Stimulated activated CD8-positive, alpha-beta memory T cell treated with anti-CD3 and anti-CD28 coated beads, Interleukin-4, amount 100 ng/mL, for 1 hour (primary cell): ENCODE data around the gene PPP2R5E.
"Not testable (repeated sequence)": the region's sequence is repeated elsewhere in the genome, so short reads cannot be mapped to it uniquely, and the experiment has no call there.

Experiments
- DNase-seq, 2 donors: peaks; one replicate each; pipeline ENCODE4 v3.0.0-alpha.2; 2020; ENCODE audit warnings: low read depth in 2 of 2, low spot score in 1 of 2

PPP2R5E gene

DNA sequence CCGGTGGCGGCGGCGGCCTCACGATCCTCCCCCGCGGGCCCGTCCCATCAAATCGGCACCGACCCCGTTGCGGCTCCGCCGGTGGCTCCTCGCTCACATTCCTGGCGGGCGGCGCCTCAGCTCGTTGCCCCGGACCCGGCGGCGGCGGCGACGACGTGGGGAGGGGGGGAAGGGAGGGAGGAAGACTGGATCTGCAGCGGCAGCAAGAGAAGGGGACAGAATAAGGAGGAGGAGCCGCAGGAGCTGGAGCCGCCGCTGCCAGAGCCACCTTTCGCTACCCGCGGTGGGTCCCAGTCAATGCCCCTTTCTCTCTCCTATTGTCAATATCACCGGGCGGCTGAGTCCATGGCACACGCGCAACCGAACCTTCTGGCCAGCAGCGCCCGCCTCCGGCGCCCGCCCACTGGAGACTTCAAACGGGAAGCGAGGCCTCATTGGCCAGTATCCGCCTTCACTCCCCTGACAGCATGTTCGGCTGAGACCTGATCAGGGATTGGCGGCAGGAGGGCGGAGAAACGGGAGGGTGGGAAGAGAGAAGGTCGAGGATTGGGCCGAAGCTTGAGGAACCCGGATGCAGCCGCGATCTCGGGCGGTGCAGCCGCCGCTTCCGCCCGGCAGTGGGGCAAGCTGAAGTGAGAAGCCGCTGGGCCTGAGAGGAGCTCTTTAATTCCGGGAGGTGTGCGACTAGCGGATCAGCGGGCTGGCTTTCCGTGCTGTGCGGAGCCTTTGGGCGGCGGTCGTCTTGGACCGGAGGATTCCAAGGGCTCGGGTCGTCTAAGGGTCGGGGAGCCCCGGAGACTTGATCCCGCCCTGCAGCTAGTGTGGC, at the start of gene PPP2R5E:
Gene PPP2R5E (minus strand): TSS at position 378 of the 826 bp plus-strand sequence. CDS start 3,692 bp downstream, outside the sequence.
- DNase-seq: peak; percentile 91 to 94

DNA sequence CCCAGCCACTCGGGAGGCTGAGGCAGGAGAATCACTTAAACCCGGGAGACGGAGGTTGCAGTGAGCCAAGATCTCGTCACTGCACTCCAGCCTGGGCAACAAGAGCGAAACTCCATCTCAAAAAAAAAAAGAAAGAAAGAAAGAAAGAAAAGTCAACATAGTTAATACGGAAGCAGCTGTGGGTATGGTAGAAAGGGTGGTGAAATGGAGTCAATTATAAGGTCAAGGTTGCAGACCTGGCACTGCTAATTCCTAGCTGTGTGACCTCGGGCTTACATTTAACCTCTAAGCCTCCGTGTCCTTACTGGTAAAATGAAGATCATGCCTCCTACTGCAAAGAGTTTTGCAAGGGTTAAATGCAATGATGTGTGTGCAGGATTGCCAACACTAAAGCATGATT, 39.9 kb upstream of the PPP2R5E start:
- DNase-seq: not testable (repeated sequence)

DNA sequence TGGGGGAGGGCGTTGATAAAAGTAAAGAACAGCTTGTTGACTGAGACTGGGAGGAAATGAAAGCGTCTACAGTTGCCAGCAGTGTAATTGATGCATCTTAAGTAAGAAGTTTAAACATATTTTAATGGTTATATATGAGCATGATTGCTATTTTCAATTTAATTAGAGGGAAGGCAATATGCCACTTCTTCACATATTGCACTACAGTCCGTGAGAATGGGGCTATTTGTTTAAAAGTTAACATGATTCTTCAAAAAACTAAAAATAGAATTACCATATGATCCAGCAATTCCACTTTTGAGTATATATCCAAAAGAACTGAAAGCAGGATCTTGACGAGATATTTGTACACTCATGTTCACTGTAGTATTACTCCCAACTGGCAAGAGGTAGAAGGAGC, 38.3 kb upstream of the PPP2R5E start:
- DNase-seq: no peak

DNA sequence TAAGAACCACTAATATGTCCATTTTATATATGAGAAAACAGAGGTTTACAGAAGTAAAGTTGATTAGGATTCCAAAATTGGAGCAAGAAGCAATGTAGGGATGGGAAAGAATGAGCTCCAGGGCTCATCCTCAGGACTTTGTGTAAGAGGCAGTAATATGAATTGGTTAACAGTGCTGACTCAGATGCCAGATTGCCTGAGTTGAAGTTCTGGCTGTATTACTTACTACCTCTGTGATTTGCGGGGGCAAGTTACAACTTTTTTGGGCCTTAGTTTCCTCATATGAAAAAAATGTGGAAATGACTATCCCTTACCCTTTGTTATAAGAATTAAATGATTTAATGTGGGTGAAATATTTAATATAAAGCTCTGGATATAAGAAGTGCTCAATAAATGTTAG, 35.1 kb upstream of the PPP2R5E start:
- no peak for DNase-seq

DNA sequence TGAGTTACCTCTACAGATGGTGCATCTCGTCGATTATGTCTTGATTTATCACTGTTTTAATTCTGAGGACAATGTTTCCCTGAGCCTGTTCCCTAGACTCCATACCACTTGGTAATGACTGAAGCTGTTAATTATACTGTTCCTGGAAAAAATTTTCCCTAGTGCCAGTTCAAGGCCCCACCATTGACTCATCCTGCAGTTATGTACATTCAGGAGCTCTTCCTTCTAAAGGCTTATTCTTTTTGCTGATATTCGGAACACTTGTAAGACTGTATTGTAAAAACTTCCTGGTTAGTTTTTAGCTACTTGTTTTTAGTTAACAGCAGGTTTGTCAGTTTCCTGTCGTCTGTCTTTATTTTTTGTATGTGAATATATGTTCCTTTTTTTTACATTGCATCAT, 30.4 kb upstream of the PPP2R5E start:
- no peak for DNase-seq

DNA sequence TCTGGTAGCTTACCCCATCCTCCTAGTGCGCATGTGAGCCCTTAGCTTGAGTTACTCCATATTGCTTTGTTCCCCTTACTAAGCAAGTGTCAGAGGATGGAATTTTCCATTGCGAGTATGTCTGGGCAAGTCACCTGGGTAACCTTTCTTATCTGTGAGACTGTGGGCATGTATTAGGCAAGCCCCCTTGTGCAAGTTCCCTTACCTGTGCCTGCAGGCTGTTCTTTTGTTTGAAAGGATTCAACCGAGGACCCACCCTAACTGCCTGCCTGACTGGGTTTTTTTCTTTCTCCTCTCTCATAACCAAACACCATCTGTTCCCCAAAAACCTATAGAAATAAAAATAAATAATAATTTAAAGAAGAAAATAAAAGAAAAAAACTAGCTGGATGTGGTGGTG, 22.3 kb upstream of the PPP2R5E start:
- DNase-seq: no peak

DNA sequence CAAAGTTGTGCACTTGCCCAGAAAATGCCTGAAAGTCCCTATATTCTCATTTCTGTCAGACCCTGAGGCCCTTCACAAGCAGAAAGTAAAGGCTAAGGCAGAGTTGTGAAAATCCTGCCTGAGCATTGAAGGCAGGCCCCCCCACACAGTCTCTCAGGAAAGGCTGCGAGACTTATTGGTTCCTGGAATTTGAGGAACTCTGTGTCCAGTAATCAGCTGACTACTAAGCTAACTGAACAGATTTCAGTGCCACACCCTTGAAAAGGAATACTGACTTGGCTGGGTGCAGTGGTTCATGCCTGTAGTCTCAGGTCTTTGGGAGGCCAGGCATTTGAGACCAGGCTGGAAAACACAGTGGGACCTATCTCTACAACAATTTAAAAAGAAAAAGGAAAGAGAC, 21.1 kb upstream of the PPP2R5E start:
- no peak for DNase-seq

DNA sequence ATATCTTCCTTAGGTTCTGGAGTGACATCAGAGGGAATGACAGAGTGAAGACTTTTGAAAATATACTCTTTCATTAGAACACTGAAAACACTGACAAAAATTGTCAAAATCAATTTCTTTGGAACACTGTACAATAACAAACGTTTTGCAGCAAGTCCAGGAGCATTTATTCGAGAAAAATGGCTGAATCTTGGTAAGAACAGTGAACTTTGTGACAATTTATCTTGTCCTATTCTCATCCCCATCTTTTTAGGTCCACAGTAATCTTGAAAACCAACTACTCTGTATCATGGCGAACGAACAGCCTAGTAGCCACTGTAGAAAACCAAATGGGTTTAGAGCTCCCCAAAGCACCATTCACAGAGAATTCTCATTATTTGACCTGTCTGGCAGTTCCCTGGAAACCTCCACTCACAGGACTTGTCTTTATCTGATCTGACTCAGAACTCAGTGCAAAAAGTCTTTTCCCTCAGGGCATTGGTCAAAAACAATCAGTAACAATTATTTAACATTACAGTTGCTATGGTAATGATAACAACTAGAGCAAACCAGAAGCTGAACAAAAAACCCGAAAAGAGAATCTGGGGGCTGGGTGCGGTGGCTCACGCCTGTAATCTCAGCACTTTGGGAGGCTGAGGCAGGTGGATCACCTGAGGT, 20.3 kb upstream of the PPP2R5E start:
- no peak for DNase-seq

DNA sequence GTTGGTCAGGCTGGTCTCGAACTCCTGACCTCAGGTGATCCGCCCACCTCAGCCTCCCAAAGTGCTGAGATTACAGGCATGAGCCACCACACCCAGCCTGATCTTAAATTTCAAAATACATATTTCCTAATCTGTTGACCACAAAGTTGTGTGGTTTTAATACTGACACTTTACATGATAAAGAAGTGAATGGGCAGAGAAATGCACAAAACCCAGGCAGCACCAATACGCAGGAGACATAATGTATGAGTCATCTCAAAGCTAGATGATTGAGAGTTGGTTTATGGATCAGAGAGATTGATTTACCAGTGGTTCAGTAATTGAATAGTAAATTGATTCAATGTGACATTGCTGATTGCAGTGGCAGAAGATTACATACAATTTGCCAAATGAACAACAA, 19.2 kb upstream of the PPP2R5E start:
- no peak for DNase-seq

DNA sequence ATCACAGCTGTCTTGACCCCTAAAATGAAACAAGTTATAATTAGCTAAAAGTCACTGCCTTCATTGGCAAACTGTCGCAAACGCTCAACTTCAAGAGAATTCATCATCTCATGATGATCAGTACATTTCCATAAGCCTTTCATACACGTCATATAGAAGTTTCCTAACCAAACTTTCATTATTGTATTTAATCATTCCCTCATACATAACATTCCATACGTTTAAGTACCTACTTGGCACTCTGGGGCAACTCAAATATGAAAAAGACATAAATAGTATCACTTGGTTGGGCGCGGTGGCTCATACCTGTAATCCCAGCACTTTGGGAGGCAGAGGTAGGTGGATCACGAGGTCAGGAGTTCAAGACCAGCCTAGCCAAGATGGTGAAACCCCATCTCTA, 12.4 kb upstream of the PPP2R5E start:
- DNase-seq: no peak

DNA sequence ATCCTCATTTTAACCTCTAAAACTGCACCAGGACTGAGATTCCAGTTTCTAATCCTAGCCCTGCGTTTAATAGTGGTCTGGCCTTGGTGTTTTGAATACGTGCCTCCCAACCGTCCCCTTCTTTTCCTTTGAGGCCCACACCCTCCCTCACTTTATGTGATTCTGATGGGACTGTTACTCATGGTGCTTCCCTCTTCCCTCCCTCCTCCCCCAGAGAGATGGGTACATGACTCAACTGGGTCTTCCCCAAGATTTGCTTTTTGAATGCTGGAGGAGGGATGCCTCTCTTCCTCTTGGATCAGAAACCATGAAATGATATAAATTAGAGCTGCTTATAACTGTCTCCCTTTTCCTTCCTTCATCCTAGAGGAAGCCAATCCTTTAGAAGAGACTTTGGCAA, 8.2 kb upstream of the PPP2R5E start:
- no peak for DNase-seq

DNA sequence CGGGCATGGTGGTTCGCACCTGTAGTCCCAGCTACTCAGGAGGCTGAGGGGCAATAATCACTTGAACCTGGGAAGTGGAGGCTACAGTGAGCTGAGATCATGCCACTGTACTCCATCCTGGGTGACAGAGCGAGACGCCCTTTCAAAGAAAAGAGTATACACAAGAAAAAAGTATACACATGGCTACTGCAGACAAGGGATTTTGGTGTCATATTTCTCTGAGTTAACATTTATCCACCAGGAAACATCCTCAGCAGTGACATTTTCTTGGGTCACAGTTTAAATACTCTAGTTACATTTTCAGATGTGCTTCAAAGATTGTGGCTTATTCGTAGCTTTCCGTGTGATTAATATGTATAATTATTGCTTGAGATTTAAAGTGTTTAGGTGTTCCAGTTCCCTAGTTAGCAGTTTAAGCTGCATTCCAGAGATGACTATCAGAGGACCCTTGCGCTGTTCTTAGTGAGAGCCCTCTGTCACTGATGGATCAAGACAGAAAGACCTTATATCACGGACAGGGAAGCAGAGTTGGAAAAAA, 4.7 kb upstream of the PPP2R5E start:
- no peak for DNase-seq

DNA sequence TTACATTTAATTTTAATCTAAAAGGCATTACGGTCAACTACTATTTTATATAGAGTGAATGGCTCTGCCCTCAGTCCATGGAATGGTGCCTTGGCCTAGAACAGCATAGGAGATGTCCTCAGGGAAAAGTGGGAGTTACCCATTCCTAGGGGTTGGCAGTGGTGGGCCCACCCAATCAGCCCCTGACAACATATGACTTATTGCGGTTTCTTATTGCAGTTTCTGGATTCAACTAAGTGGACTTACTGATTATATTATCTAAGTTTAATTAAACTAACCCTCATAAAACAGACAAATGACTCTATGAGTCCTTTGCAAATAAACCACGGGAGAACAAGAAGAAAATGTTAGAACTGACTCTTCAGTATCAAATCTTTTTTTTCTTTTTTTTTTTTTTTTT, 2.3 kb upstream of the PPP2R5E start:
- DNase-seq: no peak

DNA sequence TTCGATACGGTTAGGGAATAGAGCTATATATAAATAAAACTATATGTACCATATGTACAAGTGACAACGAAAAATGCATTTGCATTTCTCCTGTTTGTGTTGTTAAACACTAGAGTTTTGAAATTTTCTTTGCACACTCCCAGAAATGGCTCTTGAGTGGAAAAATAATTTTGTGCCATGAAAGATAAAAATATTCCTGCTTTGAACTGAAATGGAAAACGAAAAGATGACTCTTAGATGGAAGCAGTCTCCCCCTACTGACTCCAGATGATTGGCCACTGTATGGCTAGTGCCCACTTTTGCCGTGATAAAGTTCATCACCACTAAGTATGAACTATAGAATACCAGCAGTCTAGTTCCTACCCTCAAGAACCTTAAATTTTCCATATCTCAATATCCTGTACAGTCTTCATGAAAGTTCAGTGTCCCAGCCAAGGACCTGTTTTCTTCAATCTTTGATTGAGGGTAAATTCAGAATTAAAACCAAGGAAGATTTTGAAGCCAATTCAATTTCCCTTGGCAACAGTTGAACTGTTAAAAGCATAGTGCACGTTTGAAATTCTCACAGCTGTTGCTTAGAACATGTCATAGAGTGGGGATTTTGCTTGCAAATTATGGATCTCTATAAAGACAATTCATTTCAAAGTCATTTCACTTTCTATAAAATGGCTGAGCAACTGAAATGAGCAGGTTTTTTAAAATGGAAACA, 1.6 kb upstream of the PPP2R5E start:
- no peak for DNase-seq

DNA sequence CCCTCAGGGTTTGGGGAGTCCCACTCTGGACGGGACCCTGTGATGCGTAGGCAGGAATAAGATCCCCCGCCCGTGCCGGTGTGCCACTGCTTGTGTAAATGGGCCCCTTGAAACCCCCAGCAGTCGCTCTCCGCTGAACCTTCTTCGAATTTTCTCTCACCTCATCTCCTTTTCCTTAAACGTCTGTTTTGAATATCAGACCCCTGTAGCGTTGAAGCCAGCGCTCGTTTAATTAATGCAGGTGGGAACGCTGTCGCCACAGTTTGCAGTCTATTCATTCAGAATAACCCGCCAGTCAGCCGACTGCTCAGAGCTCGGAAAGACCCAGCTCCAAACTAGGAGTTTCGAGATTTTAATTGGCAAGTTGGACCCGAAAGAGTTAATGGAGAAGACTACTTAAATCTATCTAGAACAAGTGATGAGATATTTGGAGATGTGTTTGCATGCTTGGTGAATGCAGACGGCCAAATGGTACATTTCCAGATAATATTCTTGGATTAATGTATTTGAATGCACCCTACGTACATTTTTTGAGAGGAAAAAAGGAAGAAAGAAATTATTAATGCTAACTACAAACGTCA, 739 bp upstream of the PPP2R5E start:
- DNase-seq: no peak

DNA sequence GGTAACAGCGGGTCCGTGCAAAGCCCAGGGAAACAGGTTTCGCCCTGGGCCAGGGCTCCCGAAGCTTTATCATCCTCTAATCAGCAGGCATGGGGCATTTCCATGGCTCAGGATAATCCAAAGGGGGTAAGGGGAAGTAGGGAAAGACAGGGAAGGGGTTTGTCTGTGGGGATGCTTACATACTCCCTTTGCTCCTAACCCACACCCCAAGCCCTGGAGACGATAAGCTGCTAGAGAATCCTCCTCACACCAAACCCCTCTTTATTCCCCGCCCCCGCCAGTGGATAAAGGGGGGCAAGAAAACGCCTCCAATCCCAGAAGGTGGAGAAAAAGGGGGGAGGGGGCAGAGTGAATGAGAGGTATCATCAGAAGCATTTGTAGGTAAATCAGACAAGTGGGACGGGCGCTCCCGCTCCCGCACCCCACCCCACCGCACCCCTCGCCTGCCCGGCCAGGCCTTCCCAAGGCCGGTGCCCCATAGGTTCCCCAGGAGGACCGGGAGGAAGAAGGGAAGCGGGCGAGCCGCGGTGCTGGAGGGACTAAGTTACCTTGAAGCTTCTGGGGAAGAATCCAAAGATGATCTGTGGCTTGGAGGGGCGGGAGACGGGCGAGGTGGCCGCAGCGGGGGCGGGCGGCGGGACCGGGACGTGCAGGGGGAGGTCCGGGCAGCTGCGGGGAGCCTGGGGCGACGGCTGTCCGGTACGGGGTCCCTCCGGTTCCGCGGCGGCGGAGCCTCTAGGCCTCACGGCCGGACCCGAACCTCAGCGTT, 762 bp downstream of the PPP2R5E start:
- DNase-seq: no peak

DNA sequence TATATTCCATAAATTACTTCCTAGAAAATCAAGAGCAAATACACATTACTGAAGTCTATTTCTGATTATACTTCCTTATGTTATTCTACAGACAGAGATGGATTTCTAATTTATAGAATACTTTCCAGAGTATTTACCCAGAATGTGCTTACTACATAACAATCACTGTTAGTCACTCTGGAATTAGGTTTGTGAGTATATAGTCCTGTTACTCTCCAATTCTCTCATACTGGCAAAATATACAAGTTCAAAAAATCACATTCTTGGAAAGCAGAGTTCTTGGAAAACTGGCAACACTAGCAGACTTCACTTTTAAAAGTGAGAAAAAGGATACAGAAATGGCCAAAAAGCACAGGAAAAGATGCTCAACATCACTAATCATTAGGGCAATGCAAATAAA, 7.3 kb downstream of the PPP2R5E start:
- no peak for DNase-seq

DNA sequence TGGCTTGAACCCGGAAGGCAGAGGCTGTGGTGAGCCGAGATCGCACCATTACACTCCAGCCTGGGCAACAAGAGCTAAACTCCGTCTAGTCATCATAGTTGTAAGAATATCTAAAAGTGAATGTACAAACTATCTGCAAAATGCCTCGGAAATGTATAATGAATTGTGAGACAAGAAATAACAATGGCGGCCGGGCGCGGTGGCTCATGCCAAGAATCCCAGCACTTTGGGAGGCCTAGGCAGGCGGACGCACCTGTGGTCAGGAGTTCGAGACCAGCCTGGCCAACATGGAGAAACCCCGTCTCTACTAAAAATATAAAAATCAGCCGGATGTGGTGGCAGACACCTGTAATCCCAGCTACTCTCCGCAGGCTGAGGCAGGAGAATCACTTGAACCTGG, 9.7 kb downstream of the PPP2R5E start:
- no peak for DNase-seq

DNA sequence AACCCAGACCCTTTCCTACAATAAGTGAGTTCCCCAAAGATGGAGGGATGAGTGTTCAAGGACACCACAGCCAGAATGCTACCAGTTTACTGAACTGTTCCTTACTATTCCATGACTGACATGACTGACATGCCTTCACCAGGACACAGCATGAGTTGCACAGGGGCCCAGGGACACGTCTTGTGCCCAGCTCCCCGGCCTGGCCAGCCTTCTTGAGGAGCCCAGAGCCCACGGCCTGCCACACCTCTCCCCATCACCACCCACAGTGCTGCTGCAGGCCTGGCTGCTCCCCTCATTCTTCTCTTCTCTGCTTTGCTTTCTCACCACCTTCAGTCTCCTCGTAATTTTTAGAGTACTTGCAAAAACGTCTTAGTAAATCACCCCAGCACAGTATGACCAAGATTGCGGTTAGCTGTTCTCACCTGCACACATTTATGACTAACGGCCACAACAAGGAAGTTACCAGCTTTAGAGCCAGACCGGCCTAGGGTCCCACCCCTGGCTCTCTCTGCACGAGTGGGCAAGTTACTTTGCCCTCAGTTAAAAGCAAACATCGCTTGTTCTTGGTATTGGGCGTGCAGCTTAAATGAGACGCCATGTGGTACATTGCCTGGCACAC, 18.5 kb downstream of the PPP2R5E start:
- DNase-seq: no peak

DNA sequence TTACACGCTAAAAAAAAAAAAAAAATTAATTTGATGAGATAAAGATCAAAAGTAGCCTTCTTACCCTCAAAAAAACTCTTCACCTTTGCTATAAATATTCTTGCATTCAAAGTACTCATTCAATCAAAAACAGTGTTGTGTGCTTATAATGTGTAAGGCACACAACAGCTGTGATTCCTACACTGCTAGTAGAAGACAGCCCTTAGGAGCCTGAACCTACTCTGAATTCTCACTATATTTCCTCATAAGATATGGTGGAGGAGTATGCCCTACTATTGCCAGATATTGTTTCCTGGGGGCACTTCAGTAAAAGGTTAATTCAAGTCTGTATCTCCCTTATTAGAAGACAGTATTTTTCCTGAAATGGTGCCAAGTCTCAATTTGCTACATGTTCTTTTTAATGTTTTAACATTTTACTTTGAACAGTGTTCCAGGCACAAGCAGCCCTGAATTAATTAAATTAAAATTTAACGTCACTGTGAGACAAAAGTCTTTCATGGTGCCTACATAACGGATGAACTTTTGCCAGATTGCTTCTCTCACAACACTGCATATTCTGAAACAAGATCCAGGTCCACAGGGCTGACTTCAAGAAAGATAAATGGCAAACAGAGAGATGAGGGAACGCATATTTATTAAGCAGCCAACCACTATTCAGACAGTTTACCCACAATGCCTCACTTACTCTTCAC, 19.3 kb downstream of the PPP2R5E start:
- DNase-seq: no peak
